GM20431 (cell line): Measurements from ENCODE around the gene ADAMTS1.

ENCODE experiments used
- in situ Hi-C: fragments of 300-500 bp; cut with MseI, MboI; formaldehyde crosslinking; loops from one replicate; pipeline ENCODE4 v1.15.0; 2020; ENCODE audit warnings: low sequenced_read_pairs; ENCODE audit not compliant: unreplicated experiment

ADAMTS1 gene

GRCh38 chr21:26845066-26845758 lies at the start of gene ADAMTS1:
TSS of gene ADAMTS1 (minus strand) at chr21:26845409. CDS start at chr21:26844954, 455 bp downstream.
- in situ Hi-C loops = loop anchor here (25.0 kb wide), 1 partner anchor 1892 kb away; no protein-coding TSS in a partner anchor

DNA sequence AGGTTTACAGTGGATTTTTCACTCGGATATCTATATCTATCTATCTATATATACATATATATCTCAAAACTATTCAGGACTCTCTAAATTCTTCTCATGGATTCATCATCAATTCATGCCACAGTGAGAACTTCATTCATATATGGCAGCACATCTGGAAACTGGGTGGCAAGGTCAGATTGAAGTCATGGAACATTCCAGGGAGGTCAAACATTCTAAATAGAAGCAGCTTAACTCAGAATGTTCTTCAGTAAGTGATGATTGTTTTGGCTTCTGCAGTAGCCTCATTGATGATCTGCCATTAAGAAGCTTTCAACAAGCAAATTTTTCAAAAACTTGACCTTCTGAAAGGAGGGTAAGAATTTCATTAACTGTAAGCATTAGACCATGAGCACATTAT lies 46.9 kb upstream of the ADAMTS1 start:
- in situ Hi-C loops = no loop called here

- in situ Hi-C loops = no loop called here
Measured at GRCh38 chr21:26888931-26889330, 43.7 kb upstream of the ADAMTS1 start.

DNA sequence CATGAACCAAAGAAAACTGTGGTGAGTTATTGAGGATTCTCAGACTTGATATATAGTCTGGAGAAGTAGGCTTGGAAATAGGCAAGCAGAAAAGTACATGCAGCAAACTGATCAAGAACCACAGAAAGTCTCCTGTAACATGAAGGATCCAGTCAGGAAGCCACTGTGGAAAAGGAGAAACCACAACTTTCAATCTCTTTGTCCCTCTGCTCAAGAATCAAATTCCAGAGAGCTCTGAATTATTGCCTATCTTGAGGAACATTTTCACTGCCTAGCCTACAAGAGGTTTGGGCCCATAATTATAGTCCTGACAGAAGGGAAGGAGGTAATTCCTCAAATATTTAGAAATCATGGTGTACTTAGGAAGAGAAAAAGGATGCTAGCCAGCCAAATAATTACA lies 43.0 kb upstream of the ADAMTS1 start:
- in situ Hi-C loops = no loop called here

DNA sequence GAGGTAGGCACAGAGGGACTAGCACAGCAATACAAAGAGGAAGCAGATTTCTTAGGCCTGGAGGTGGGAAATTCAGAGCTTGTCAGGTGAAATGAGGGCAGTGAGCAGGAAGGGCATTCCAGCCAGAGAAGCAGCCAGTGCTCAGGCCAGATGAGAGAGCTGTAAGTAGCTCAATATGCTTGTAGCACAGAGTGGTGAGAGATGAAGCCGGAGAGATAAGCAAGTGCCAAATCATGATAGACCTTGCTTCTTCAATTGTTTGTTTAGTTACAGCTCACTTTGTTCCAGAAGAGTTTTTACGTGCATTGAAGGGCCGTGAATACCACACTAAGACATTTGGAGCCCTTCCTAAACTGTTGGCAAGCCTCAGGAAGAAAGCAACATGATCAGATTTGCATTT lies 42.0 kb upstream of the ADAMTS1 start:
- in situ Hi-C loops = no loop called here

DNA sequence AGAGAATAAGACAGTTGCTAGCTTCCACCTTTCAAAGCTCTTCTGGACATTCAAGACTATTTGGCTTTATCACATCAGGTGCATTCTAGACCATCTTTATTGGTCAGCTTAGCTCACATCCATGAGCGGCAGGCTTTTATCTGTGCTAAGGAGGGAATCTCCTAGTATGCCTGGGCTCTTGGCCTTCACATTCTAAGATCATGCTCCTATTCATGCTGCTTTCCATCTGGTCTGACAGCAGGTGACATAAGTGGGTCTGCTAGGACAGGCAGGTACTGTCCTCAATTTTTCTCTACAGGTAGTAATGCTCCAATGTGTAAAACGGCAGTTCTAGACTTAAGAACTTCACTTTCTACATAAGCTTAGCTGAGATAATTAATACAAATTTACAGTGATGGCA lies 39.2 kb upstream of the ADAMTS1 start:
- in situ Hi-C loops = no loop called here

GRCh38 chr21:26883768-26884167 lies 38.6 kb upstream of the ADAMTS1 start:
- in situ Hi-C loops = no loop called here

DNA sequence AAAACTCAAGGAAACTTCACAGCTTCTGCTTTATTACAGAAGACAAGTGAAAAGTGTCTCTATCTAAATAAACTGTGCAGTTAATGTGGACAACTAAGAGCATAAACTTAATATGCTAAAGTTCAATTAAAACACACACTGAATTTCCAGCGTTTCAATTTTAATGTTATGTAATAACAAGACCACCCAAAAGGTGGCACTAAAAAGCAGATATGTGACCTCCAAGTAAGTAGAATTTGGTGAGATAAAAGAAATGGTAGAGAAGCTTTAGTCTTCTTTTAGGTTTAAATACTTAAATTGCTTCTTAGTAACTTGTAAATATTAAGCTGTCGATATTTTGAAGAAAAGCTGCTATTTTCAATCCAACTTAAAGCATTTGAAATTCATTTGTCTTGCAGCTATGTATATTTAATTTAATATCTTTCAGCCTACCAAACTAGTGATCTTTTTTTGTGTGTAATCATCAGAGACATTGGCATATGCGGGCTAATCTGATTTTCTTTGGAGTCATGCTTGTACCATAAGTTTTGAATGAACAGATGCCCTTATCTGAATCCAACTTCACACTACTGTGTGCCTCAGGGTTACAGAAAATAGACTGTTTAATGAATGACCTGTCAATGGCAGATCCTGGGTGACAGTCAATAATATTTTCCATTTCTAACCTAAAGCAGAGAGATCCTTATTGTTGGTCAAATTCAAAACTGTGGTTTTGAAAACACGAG lies 36.5 kb upstream of the ADAMTS1 start:
- in situ Hi-C loops = no loop called here

- in situ Hi-C loops = no loop called here
Measured at GRCh38 chr21:26877018-26877417, 31.8 kb upstream of the ADAMTS1 start.

- in situ Hi-C loops = loop anchor here (25.0 kb wide), 1 partner anchor 813 kb away; no protein-coding TSS in a partner anchor
Measured at GRCh38 chr21:26874347-26874746, 29.1 kb upstream of the ADAMTS1 start.

- in situ Hi-C loops = loop anchor here (25.0 kb wide), 1 partner anchor 821 kb away; no protein-coding TSS in a partner anchor
Measured at GRCh38 chr21:26865857-26866256, 20.6 kb upstream of the ADAMTS1 start.

DNA sequence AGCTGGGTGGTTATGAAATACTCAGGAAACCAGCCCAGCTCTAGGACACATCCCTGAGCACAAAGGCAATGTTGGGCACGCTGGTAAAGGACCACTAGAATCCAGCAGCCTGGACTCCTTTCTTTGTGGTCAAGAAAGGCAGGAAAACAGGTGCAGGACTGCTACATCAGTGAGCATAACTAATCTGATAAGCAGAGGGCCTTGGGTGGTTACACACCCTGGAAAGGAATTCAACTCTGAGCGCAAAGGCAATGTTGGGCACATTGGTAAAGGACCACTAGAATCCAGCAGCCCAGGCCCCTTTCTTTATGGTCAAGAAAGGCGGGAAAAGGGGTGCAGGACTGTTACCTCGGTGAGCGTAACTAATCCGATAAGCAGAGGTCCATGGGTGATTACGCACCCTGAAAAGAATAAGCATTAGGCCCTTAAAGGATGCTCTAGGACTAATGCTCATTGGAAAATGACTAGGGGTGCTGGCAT lies 11.7 kb upstream of the ADAMTS1 start:
- in situ Hi-C loops = loop anchor here (25.0 kb wide), 1 partner anchor 830 kb away; no protein-coding TSS in a partner anchor

DNA sequence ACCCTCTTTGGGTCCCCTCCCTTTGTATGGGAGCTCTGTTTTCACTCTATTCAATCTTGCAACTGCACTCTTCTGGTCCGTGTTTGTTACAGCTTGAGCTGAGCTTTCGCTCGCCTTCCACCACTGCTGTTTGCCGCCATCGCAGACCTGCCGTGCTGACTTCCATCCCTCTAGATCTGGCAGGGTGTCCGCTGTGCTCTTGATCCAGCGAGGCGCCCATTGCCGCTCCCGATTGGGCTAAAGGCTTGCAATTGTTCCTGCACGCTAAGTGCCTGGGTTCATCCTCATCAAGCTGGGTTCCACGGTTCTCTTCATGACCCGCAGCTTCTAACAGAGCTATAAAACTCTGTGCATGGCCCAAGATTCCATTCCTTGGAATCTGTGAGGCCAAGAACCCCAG lies 9.5 kb upstream of the ADAMTS1 start:
- in situ Hi-C loops = loop anchor here (25.0 kb wide), 1 partner anchor 833 kb away; no protein-coding TSS in a partner anchor

DNA sequence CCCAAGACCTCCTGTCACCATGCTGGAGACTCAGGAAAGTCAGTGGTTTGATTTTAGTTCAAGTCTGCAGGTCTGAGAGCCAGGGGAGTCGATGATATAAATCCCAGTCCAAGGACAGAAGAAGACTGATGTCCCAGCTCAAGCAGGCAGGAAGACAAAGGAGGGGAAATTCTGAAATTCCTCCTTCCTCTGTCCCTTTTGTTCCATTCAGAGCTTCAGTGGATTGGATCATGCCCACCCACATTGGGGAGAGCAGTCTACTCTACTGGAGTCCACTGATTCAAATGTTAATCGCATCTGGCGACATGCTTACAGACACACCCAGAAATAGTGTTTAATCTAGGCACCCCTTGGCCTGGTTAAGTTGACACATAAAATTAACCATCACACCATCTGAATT lies 7.2 kb upstream of the ADAMTS1 start:
- in situ Hi-C loops = loop anchor here (25.0 kb wide), 1 partner anchor 835 kb away; no protein-coding TSS in a partner anchor

DNA sequence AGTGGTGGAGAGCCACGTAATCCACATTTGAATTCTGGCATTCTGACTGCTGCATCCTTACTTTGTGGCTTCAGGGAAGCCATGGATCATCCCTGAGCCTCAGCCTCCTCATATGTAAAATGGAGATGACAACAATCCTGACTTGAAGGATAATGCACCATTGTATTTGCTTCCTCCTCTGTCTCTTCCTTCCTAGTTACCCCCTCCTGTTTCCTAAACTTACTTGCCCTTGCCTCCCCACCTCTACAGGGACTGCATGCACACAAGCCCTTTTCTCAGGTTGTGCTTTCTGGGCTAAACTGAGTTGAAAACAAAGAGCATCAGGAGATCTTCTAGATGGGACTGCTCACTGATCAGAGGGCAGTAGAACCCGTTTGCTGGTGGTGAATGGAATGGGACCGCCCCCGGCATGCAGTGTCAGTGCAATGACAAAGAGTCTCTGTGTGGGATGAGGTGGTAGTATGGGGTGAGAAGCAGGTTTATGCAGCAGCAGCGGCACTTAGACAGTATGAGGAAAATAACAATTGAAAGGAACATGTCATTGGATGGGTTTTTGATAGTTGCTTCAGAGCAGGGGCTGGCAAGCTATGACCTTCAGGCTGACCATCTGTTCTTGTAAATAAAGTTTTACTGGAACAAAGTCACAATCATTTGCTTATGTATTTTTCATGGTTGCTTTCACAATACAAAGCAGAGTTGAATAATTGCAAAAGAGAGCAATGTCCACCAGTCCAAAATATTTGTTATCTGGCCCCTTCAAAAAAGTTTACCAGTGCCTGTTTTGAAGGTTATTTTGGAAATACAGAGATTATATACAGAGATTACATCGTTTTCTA lies 6.1 kb upstream of the ADAMTS1 start:
- in situ Hi-C loops = loop anchor here (25.0 kb wide), 1 partner anchor 836 kb away; no protein-coding TSS in a partner anchor

DNA sequence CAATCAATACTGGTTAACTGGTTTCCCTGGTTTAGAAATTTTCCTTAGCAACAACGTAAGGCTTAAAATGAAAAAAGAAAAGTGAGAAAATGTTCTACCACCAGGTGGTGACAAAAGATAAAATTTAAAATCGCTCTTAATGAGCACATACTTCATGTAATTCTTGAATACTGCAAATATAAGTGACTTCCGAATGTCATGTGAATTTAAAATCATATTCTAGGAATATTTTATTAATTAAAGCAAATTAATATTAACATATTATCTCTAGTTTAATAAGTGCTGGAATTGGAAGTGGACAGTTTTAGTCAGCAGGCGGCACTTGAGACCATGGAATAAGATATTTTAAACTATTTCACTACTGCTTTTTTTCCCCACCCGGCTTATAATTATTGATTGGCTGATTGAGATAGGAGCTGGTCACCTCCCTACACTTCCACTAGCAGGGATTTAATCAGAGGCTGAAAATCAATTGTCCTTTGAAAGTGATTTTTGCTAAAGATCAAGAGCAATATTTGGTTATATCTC lies 5.0 kb upstream of the ADAMTS1 start:
- in situ Hi-C loops = loop anchor here (25.0 kb wide), 1 partner anchor 837 kb away; no protein-coding TSS in a partner anchor

GRCh38 chr21:26849428-26850115 lies 4.4 kb upstream of the ADAMTS1 start:
- in situ Hi-C loops = loop anchor here (25.0 kb wide), 2 partner anchors 838 to 1888 kb away; no protein-coding TSS in a partner anchor

GRCh38 chr21:26847921-26848320 lies 2.7 kb upstream of the ADAMTS1 start:
- in situ Hi-C loops = loop anchor here (25.0 kb wide), 1 partner anchor 1889 kb away; no protein-coding TSS in a partner anchor

GRCh38 chr21:26847002-26847401 lies 1.8 kb upstream of the ADAMTS1 start:
- in situ Hi-C loops = loop anchor here (25.0 kb wide), 1 partner anchor 1890 kb away; no protein-coding TSS in a partner anchor
